ENCODE measurements around the gene STUM.

STUM gene

DNA sequence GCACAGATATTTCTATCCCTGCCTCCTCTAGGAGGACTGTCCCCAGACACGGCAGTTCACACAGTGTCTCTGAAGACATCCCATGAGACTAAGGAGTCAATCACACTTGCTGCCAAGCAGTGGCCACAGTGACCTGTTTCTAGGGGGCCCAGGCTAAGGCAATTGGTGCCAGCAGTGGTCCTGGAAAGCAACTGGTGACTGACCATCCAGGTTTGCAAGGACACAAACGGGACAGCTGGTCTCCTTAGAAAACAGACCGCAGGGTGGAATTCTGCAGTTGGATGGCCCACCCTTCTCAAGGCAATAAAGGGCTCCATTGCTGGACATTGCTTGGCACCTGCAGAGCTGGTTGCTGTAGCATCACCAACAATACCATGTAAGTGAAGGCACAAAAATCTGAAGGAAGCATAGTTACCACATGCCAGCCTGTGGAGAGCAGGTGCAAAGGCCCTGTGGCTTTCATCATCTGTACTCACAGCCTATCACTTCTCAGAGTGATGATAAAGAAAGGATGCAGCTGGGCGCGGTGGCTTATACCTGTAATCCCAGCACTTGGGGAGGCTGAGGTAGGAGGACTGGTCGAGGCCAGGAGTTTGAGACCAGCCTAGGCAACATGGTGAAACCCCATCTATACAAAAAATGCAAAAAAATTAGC lies 81.5 kb downstream of the STUM start:
- TF ChIP-seq, protein P1, sequence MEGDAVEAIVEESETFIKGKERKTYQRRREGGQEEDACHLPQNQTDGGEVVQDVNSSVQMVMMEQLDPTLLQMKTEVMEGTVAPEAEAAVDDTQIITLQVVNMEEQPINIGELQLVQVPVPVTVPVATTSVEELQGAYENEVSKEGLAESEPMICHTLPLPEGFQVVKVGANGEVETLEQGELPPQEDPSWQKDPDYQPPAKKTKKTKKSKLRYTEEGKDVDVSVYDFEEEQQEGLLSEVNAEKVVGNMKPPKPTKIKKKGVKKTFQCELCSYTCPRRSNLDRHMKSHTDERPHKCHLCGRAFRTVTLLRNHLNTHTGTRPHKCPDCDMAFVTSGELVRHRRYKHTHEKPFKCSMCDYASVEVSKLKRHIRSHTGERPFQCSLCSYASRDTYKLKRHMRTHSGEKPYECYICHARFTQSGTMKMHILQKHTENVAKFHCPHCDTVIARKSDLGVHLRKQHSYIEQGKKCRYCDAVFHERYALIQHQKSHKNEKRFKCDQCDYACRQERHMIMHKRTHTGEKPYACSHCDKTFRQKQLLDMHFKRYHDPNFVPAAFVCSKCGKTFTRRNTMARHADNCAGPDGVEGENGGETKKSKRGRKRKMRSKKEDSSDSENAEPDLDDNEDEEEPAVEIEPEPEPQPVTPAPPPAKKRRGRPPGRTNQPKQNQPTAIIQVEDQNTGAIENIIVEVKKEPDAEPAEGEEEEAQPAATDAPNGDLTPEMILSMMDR (IDR thresholded peaks at IDR 0.05; ENCODE audit: borderline replicate concordance, insufficient read depth, low read depth, low read length): no peak
- no peak overlapping the region for H3K4me3 ChIP-seq (ENCODE audit: low read depth, low read length)

DNA sequence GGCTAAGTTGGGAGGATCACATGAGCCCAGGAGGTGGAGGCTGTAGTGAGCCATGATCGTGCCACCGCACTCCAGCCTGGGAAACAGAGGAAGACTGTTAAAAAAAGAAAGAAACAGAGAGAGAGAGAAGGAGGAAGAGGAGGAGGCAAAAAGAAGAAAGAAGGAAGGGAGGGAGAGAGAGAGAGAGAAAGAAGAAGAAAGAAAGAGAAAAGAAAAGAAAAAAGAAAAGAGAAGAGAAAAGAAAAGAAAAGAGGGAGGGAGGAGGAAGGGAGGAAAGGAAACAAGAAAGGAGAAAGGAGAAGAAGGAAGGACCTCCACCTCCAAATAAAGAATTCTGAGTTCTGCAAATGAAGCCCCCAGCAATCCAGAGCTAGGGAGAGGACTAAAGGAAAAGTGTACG lies 82.0 kb downstream of the STUM start:
- TF ChIP-seq, protein P1 (IDR thresholded peaks at IDR 0.05; ENCODE audit: borderline replicate concordance, insufficient read depth, low read depth, low read length): no peak
- no peak overlapping the region for H3K4me3 ChIP-seq (ENCODE audit: low read depth, low read length)

- no peak overlapping the region for H3K4me3 ChIP-seq (ENCODE audit: low read depth, low read length)
- TF ChIP-seq, protein P1 (IDR thresholded peaks at IDR 0.05; ENCODE audit: borderline replicate concordance, insufficient read depth, low read depth, low read length): no peak
Observed at GRCh38 chr1:226631229-226632000, 82.9 kb downstream of the STUM start.

GRCh38 chr1:226632169-226632879 lies 83.8 kb downstream of the STUM start:
- TF ChIP-seq, protein P1 (IDR thresholded peaks at IDR 0.05; ENCODE audit: borderline replicate concordance, insufficient read depth, low read depth, low read length): no peak
- no peak overlapping the region for H3K4me3 ChIP-seq (ENCODE audit: low read depth, low read length)

GRCh38 chr1:226632922-226633351 lies 84.4 kb downstream of the STUM start:
- H3K4me3 ChIP-seq (ENCODE audit: low read depth, low read length): no peak overlapping the region
- TF ChIP-seq, protein P1 (IDR thresholded peaks at IDR 0.05; ENCODE audit: borderline replicate concordance, insufficient read depth, low read depth, low read length): no peak

- TF ChIP-seq, protein P1 (IDR thresholded peaks at IDR 0.05; ENCODE audit: borderline replicate concordance, insufficient read depth, low read depth, low read length): no peak
- no peak overlapping the region for H3K4me3 ChIP-seq (ENCODE audit: low read depth, low read length)
Observed at GRCh38 chr1:226633541-226634165, 85.1 kb downstream of the STUM start.

All from GM12875 (cell line).